WTC11 (cell line): ENCODE data around the gene SALL4.

Experiments
- CTCF ChIP-seq: fragments of 200-600 bp; IDR thresholded peaks from 2 replicates; pipeline ENCODE4 v1.8.0; 2022; ENCODE audit warnings: antibody characterized with exemption
- ETV6 ChIP-seq: sonication (generic); formaldehyde crosslinking; IDR thresholded peaks from 2 replicates; pipeline ENCODE4 v1.8.1; 2022; ENCODE audit warnings: mild to moderate bottlenecking, missing genetic modification reagents
- FOXK1 ChIP-seq: sonication (generic); formaldehyde crosslinking; IDR thresholded peaks from 2 replicates; pipeline ENCODE4 v1.8.0; 2022; ENCODE audit warnings: mild to moderate bottlenecking, moderate library complexity, missing genetic modification reagents
- IRF1 ChIP-seq: sonication (generic); formaldehyde crosslinking; IDR thresholded peaks from 2 replicates; pipeline ENCODE4 v1.8.0; 2023; ENCODE audit warnings: missing genetic modification reagents
- NFYB ChIP-seq: sonication (generic); formaldehyde crosslinking; conservative IDR thresholded peaks from 2 replicates; pipeline ENCODE4 v1.8.0; 2022; ENCODE audit warnings: low read depth, missing genetic modification reagents
- NR2C2 ChIP-seq: sonication (generic); formaldehyde crosslinking; IDR thresholded peaks from 2 replicates; pipeline ENCODE4 v1.8.0; 2022; ENCODE audit warnings: mild to moderate bottlenecking, missing genetic modification reagents
- TCF7 ChIP-seq: sonication (generic); formaldehyde crosslinking; IDR thresholded peaks from 2 replicates; pipeline ENCODE4 v1.8.0; 2022; ENCODE audit warnings: mild to moderate bottlenecking, low read depth, missing genetic modification reagents, moderate library complexity
- TEAD4 ChIP-seq: sonication (generic); formaldehyde crosslinking; IDR thresholded peaks from 2 replicates; pipeline ENCODE4 v1.8.0; 2022; ENCODE audit warnings: mild to moderate bottlenecking, missing genetic modification reagents
- USF1 ChIP-seq: sonication (generic); formaldehyde crosslinking; IDR thresholded peaks from 2 replicates; pipeline ENCODE4 v1.8.0; 2022; ENCODE audit warnings: mild to moderate bottlenecking, missing genetic modification reagents
- TF ChIP-seq, protein P1 (sequence below): sonication (generic); formaldehyde crosslinking; IDR thresholded peaks from 2 replicates; pipeline ENCODE4 v1.8.1; 2022; ENCODE audit warnings: low read depth, missing genetic modification reagents, borderline replicate concordance
- TF ChIP-seq, protein P2 (sequence below): sonication (generic); formaldehyde crosslinking; conservative IDR thresholded peaks from 2 replicates; pipeline ENCODE4 v1.8.1; 2022; ENCODE audit warnings: mild to moderate bottlenecking, missing genetic modification reagents

DNA sequence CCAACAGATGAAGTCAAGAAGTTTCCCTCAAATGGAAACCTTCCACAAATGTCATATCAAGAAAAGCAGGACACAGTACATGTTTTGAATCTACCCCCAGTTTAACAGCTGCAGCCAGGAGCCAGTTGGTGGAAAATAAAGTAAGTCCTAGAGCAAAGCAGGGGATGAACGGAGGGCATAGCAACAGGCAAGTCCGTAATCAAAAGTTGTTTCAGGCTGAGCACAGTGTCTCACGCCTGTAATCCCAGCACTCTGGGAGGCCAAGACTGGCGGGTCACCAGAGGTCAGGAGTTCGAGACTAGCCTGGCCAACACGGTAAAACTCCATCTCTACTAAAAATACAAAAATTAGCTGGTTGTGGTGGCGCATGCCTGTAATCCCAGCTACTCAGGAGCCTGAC, 2.4 kb upstream of the SALL4 start:
- no peak for TF ChIP-seq CTCF
- TF ChIP-seq TCF7 (CRISPR knock-in tag): no peak
- no peak for TF ChIP-seq IRF1 (CRISPR knock-in tag)
- TF ChIP-seq NR2C2 (CRISPR knock-in tag): no peak
- TF ChIP-seq, protein P1, sequence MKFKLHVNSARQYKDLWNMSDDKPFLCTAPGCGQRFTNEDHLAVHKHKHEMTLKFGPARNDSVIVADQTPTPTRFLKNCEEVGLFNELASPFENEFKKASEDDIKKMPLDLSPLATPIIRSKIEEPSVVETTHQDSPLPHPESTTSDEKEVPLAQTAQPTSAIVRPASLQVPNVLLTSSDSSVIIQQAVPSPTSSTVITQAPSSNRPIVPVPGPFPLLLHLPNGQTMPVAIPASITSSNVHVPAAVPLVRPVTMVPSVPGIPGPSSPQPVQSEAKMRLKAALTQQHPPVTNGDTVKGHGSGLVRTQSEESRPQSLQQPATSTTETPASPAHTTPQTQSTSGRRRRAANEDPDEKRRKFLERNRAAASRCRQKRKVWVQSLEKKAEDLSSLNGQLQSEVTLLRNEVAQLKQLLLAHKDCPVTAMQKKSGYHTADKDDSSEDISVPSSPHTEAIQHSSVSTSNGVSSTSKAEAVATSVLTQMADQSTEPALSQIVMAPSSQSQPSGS (CRISPR knock-in tag): no peak
- TF ChIP-seq NFYB (CRISPR knock-in tag): no peak
- TF ChIP-seq USF1: no peak
- TF ChIP-seq, protein P2, sequence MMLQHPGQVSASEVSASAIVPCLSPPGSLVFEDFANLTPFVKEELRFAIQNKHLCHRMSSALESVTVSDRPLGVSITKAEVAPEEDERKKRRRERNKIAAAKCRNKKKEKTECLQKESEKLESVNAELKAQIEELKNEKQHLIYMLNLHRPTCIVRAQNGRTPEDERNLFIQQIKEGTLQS (CRISPR knock-in tag): no peak
- no peak for TF ChIP-seq FOXK1 (CRISPR knock-in tag)
- no peak for TF ChIP-seq TEAD4 (CRISPR knock-in tag)
- TF ChIP-seq ETV6 (CRISPR knock-in tag): no peak
